ENCODE data around the gene FYN. TPM values are rescaled to one million over a fixed set of nuclear protein-coding genes. Genes with fewer than 3 reads are reported as not detected.

Gene FYN
- total RNA-seq, 2 donors from 2014 or later: 13.7 to 103 TPM

DNA sequence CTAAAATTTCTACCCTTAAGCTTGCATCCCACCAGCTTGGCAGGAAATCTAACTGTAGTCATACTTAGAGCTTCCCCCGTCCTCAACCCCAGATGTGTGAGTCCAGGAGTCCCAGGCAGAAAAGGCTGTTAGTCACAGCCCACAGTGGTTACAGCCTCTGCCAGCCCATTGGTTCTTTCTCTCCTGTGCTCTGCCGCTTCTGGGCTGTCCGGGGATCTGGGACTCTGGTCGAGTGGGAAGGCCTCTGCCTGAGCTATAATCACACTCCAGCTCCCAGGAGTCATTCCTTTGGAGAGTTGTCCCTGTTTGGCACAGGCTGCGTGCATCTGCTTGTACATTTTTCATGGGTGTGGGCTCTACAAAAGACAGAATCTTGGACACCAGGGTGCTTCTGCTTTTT, 45.6 kb upstream of the FYN start:
- no peak overlapping the region for H3K27ac ChIP-seq
- H3K4me3 ChIP-seq: no peak overlapping the region
- TF ChIP-seq, protein P1, sequence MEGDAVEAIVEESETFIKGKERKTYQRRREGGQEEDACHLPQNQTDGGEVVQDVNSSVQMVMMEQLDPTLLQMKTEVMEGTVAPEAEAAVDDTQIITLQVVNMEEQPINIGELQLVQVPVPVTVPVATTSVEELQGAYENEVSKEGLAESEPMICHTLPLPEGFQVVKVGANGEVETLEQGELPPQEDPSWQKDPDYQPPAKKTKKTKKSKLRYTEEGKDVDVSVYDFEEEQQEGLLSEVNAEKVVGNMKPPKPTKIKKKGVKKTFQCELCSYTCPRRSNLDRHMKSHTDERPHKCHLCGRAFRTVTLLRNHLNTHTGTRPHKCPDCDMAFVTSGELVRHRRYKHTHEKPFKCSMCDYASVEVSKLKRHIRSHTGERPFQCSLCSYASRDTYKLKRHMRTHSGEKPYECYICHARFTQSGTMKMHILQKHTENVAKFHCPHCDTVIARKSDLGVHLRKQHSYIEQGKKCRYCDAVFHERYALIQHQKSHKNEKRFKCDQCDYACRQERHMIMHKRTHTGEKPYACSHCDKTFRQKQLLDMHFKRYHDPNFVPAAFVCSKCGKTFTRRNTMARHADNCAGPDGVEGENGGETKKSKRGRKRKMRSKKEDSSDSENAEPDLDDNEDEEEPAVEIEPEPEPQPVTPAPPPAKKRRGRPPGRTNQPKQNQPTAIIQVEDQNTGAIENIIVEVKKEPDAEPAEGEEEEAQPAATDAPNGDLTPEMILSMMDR (IDR thresholded peaks at IDR 0.05): no peak
- TF ChIP-seq POLR2AphosphoS5 (IDR thresholded peaks at IDR 0.05) (no peak), POLR2A (IDR thresholded peaks at IDR 0.05) (no peak)
- intact Hi-C loops (cut with DNase I): no loop called here
- no peaks in the 10 kb centered on the region for H3K9me3 ChIP-seq
- H3K4me1 ChIP-seq (replicated peaks): no peaks in the 10 kb centered on the region
- H3K36me3 ChIP-seq: no peaks in the 10 kb centered on the region
- DNase-seq (ENCODE audit: low spot score): no peak
- H3K27me3 ChIP-seq (replicated peaks; ENCODE audit: insufficient read depth): no peaks in the 10 kb centered on the region
- 90% methylated on average over 5 of the region's 5 CpGs for WGBS

DNA sequence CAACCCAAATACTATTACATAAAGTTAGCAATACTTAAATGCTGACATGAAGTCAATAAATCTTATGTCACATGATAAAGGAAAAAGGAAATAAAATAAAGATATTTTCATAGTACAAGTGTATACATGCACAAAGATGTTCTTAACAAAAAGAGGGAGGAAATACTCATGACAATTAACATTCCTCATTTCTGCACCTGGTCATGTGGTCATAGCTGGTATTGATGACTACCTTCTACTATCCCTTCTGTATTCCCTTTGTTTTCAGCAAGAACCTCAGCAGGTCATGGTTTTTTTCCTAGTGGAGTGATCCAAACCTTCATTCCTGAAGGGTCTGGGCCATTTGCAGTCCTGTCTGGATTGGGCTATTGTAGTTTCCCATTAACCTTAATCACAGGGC, 43.5 kb upstream of the FYN start:
- DNase-seq (ENCODE audit: low spot score): no peak
- Histone ChIP-seq H3K9me3 (no peaks in the 10 kb centered on the region), H3K4me3 (no peak overlapping the region), H3K4me1 (replicated peaks) (no peaks in the 10 kb centered on the region), H3K27ac (no peak overlapping the region), H3K27me3 (replicated peaks; ENCODE audit: insufficient read depth) (no peaks in the 10 kb centered on the region), H3K36me3 (no peaks in the 10 kb centered on the region)
- intact Hi-C loops (cut with DNase I): no loop called here
- TF ChIP-seq POLR2A (IDR thresholded peaks at IDR 0.05) (no peak), POLR2AphosphoS5 (IDR thresholded peaks at IDR 0.05) (no peak)

DNA sequence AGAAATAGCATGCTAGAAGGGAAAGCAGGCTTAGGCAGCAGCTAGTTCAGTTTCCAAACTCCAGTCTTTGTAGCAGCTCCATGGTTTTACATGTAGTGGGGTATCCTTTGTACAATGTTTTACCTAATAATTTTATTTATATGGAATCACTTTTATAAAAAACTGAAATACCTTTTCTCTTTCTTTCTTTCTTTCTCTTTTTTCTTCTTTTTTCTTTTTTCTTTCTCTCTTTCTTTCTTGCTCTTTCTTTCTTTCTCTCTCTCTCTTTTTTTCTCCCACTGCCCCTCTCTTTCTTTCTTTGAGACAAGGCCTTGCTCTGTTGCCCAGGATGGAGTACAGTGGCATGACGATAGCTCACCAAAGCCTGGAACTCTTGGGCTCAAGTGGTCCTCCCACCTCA, 41.4 kb upstream of the FYN start:
- Histone ChIP-seq H3K4me1 (replicated peaks) (no peaks in the 10 kb centered on the region), H3K36me3 (no peaks in the 10 kb centered on the region), H3K27ac (no peak overlapping the region), H3K9me3 (no peaks in the 10 kb centered on the region), H3K27me3 (replicated peaks; ENCODE audit: insufficient read depth) (no peaks in the 10 kb centered on the region), H3K4me3 (no peak overlapping the region)
- intact Hi-C loops (cut with DNase I): no loop called here
- no peak for DNase-seq (ENCODE audit: low spot score)
- TF ChIP-seq POLR2A (IDR thresholded peaks at IDR 0.05) (no peak), POLR2AphosphoS5 (IDR thresholded peaks at IDR 0.05) (no peak)
- TF ChIP-seq, protein P1 (IDR thresholded peaks at IDR 0.05): no peak
- WGBS: 100% methylated on average over 1 of the region's 1 CpG

DNA sequence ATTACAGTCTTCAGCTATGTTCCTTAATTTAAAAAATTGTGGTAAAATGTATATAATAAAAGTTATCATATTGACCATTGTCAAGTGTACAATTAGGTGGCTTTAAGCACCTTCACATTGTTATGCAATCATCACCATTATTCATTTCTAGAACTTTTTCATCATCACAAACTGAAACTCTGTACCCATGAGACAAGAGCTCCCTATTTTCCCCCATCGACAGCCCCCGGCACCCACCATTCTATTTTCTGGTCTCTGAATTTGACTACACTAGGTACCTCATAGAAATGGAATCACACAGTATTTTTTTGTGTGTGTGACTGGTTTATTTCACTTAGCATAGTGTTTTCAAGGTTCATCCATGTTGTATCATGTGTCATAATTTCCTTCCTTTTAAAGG, 39.7 kb upstream of the FYN start:
- Histone ChIP-seq H3K36me3 (no peaks in the 10 kb centered on the region), H3K4me1 (replicated peaks) (no peaks in the 10 kb centered on the region), H3K27ac (no peak overlapping the region), H3K27me3 (replicated peaks; ENCODE audit: insufficient read depth) (no peaks in the 10 kb centered on the region), H3K4me3 (no peak overlapping the region), H3K9me3 (no peaks in the 10 kb centered on the region)
- 92% methylated on average over 2 of the region's 2 CpGs for WGBS
- intact Hi-C loops (cut with DNase I): no loop called here
- TF ChIP-seq POLR2A (IDR thresholded peaks at IDR 0.05) (no peak), POLR2AphosphoS5 (IDR thresholded peaks at IDR 0.05) (no peak)
- TF ChIP-seq, protein P1 (IDR thresholded peaks at IDR 0.05): no peak
- no peak for DNase-seq (ENCODE audit: low spot score)

DNA sequence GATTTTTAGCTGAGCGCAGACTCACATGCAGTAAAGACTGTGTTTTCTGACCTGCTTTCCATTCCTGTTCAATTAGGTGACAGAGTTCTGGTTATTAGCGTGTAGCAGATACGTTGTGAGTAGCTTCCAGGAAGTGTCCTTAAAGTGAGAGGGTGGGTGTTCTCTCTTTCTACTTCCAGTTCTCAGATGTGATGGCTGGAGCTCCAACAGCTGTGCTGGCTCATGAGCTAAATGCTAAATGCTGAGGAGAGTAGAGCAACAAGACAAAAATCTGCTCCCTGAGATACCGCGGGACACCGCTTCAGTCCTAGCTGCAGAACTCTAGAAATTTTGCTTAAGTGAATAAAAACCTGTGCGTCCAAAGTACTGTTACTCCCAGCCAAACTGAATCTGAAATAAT, 38.2 kb upstream of the FYN start:
- intact Hi-C loops (cut with DNase I): no loop called here
- Histone ChIP-seq H3K4me1 (replicated peaks) (no peaks in the 10 kb centered on the region), H3K36me3 (no peaks in the 10 kb centered on the region), H3K9me3 (no peaks in the 10 kb centered on the region), H3K4me3 (no peak overlapping the region), H3K27me3 (replicated peaks; ENCODE audit: insufficient read depth) (no peaks in the 10 kb centered on the region), H3K27ac (no peak overlapping the region)
- no peak for TF ChIP-seq POLR2AphosphoS5 (IDR thresholded peaks at IDR 0.05)
- TF ChIP-seq, protein P1 (IDR thresholded peaks at IDR 0.05): no peak
- DNase-seq (ENCODE audit: low spot score): no peak
- WGBS: 81% methylated on average over 7 of the region's 7 CpGs
